SK-N-SH (cell line): Measurements from ENCODE around the gene INSYN2B. TPM values are rescaled to one million over a fixed set of nuclear protein-coding genes. Genes with fewer than 3 reads are reported as not detected.

Source experiments
- CTCF ChIA-PET: fragments of 300-600, 350-600 bp; formaldehyde crosslinking; extraction: SDS; loops from one replicate; lab custom pipeline; 2021; lab: Yijun Ruan, JAX
- POLR2A ChIA-PET: fragments of 350-600 bp; sonication (Branson Sonifier 250); formaldehyde crosslinking; extraction: SDS; loops from one replicate; lab custom pipeline; 2020; ENCODE audit warnings: antibody characterized with exemption, inconsistent platforms; lab: Yijun Ruan, JAX
- DNase-seq: peaks from one replicate; pipeline ENCODE4 v3.0.0; 2012
- H2AFZ ChIP-seq: fragments of 200-600 bp; sonication (generic); 2 replicates; pipeline ENCODE4 v1.8.1; 2016; ENCODE audit warnings: antibody characterized with exemption, mild to moderate bottlenecking, low read depth
- H3F3A ChIP-seq: fragments of 200-600 bp; sonication (generic); replicated peaks from 2 replicates; pipeline ENCODE3; 2016; ENCODE audit warnings: antibody characterized with exemption, mild to moderate bottlenecking; ENCODE audit not compliant: insufficient read depth
- H3K27ac ChIP-seq, 2 experiments: fragments of 200-500 bp in 1 of 2; fragments of 200-600 bp in 1 of 2; sonication (Bioruptor generic) in 1 of 2; sonication (generic), shearing (Covaris generic) in 1 of 2; 2 replicates each; pipeline versions ENCODE4 v1.5.1 to v1.6.1; 2014 to 2016; ENCODE audit warnings: low read depth in 2 of 2, inconsistent platforms in 1 of 2, low read length in 1 of 2, mild to moderate bottlenecking in 1 of 2, mixed read lengths in 1 of 2
- H3K27me3 ChIP-seq: fragments of 200-600 bp; sonication (generic), shearing (Covaris generic); 2 replicates; pipeline ENCODE4 v1.6.1; 2016; ENCODE audit warnings: mixed run types; ENCODE audit not compliant: insufficient read depth
- H3K36me3 ChIP-seq, 2 experiments: fragments of 200-500 bp in 1 of 2; fragments of 200-600 bp in 1 of 2; sonication (Bioruptor generic) in 1 of 2; sonication (generic) in 1 of 2; replicated peaks in 1 of 2; 2 replicates each; pipeline versions ENCODE3 to v1.5.1; 2014 to 2016; ENCODE audit warnings: low read length in 1 of 2, mild to moderate bottlenecking in 1 of 2; ENCODE audit not compliant: insufficient read depth in 2 of 2, control insufficient read depth in 1 of 2
- H3K4me1 ChIP-seq, 2 experiments: fragments of 200-500 bp in 1 of 2; fragments of 200-600 bp in 1 of 2; sonication (Bioruptor generic) in 1 of 2; sonication (generic), shearing (Covaris generic) in 1 of 2; 2 replicates each; pipeline versions ENCODE4 v1.5.1 to v1.6.1; 2014 to 2016; ENCODE audit warnings: low read depth in 1 of 2, low read length in 1 of 2, mixed run types in 1 of 2; ENCODE audit not compliant: insufficient read depth in 2 of 2, control insufficient read depth in 1 of 2
- H3K4me2 ChIP-seq: fragments of 200-600 bp; sonication (generic), shearing (Covaris generic); 2 replicates; pipeline ENCODE4 v1.6.1; 2017; ENCODE audit warnings: mixed run types
- H3K4me3 ChIP-seq, 2 experiments: fragments of 200-500 bp in 1 of 2; fragments of 200-600 bp in 1 of 2; sonication (Bioruptor generic) in 1 of 2; sonication (generic), shearing (Covaris generic) in 1 of 2; 2 replicates each; pipeline versions ENCODE4 v1.5.1 to v1.8.1; 2014 to 2016; ENCODE audit warnings: low read depth in 2 of 2, inconsistent platforms in 1 of 2, low read length in 1 of 2, mild to moderate bottlenecking in 1 of 2, mixed read lengths in 1 of 2, moderate library complexity in 1 of 2
- H3K79me2 ChIP-seq: fragments of 200-600 bp; sonication (generic); 2 replicates; pipeline ENCODE4 v1.8.1; 2017; ENCODE audit warnings: mild to moderate bottlenecking; ENCODE audit not compliant: insufficient read depth
- H3K9ac ChIP-seq: fragments of 200-600 bp; sonication (generic); 2 replicates; pipeline ENCODE4 v1.6.1; 2017; ENCODE audit warnings: mixed run types
- H3K9me2 ChIP-seq: fragments of 200-600 bp; sonication (generic); 2 replicates; pipeline ENCODE4 v1.6.1; 2017; ENCODE audit warnings: mixed run types
- H3K9me3 ChIP-seq: fragments of 200-600 bp; sonication (generic); 2 replicates; pipeline ENCODE4 v1.6.1; 2017; ENCODE audit warnings: mixed run types, mild to moderate bottlenecking, moderate library complexity
- H4K20me1 ChIP-seq: fragments of 200-600 bp; sonication (generic); 2 replicates; pipeline ENCODE4 v1.6.1; 2017; ENCODE audit warnings: mild to moderate bottlenecking, mixed run types; ENCODE audit not compliant: insufficient read depth
- CHD2 ChIP-seq: fragments of 150-350 bp; IDR thresholded peaks from 2 replicates; pipeline ENCODE4 v1.6.1; 2018; ENCODE audit warnings: low read length; ENCODE audit not compliant: partially characterized antibody
- EZH2phosphoT487 ChIP-seq: fragments of 200-600 bp; sonication (generic); IDR thresholded peaks from 2 replicates; pipeline ENCODE4 v1.6.1; 2017; ENCODE audit warnings: low read depth, mixed run types, mild to moderate bottlenecking, antibody characterized with exemption, moderate library complexity, borderline replicate concordance
- FOSL2 ChIP-seq: IDR thresholded peaks from 2 replicates; pipeline ENCODE4 v1.4.0; 2012; ENCODE audit warnings: low read depth, mild to moderate bottlenecking, moderate library complexity, borderline replicate concordance
- FOXJ3 ChIP-seq: sonication (generic); formaldehyde crosslinking; IDR thresholded peaks from 2 replicates; pipeline ENCODE4 v1.5.1; 2020; ENCODE audit warnings: mild to moderate bottlenecking, missing genetic modification reagents
- GABPA ChIP-seq: IDR thresholded peaks from 2 replicates; pipeline ENCODE4 v1.4.0; 2012; ENCODE audit warnings: low read depth, mild to moderate bottlenecking
- GATA2 ChIP-seq: sonication (generic); formaldehyde crosslinking; IDR thresholded peaks from 2 replicates; pipeline ENCODE4 v1.5.0; 2020; ENCODE audit warnings: mild to moderate bottlenecking, missing genetic modification reagents
- MEF2A ChIP-seq: IDR thresholded peaks from 2 replicates; pipeline ENCODE4 v1.4.0; 2012; ENCODE audit warnings: low read depth, borderline replicate concordance
- NRF1 ChIP-seq: IDR thresholded peaks from 2 replicates; pipeline ENCODE4 v1.6.1; 2012; ENCODE audit warnings: low read depth, mild to moderate bottlenecking, low read length
- POLR2AphosphoS5 ChIP-seq: IDR thresholded peaks from 2 replicates; pipeline ENCODE4 v1.6.1; 2012; ENCODE audit warnings: low read depth, low read length
- RCOR1 ChIP-seq: fragments of 150-350 bp; IDR thresholded peaks from 2 replicates; pipeline ENCODE4 v1.6.1; 2017; ENCODE audit warnings: antibody characterized with exemption, low read length
- RFX5 ChIP-seq: IDR thresholded peaks from 2 replicates; pipeline ENCODE4 v1.6.1; 2012; ENCODE audit warnings: mild to moderate bottlenecking, improper control_type of control experiment, low read length
- RXRA ChIP-seq: IDR thresholded peaks from 2 replicates; pipeline ENCODE4 v1.4.0; 2012; ENCODE audit warnings: low read depth, mild to moderate bottlenecking, borderline replicate concordance
- SIN3A ChIP-seq: IDR thresholded peaks from 2 replicates; pipeline ENCODE4 v1.6.1; 2012; ENCODE audit warnings: low read depth, mild to moderate bottlenecking, low read length, moderate library complexity, borderline replicate concordance
- SMC3 ChIP-seq: IDR thresholded peaks from 2 replicates; pipeline ENCODE4 v1.6.1; 2012; ENCODE audit warnings: low read depth, low read length, improper control_type of control experiment
- TAF1 ChIP-seq: IDR thresholded peaks from 2 replicates; pipeline ENCODE4 v1.6.1; 2012; ENCODE audit warnings: low read depth, mild to moderate bottlenecking, low read length, moderate library complexity, borderline replicate concordance
- TCF12 ChIP-seq: IDR thresholded peaks from 2 replicates; pipeline ENCODE4 v1.4.0; 2012
- TEAD4 ChIP-seq: IDR thresholded peaks from 2 replicates; pipeline ENCODE4 v1.4.0; 2012; ENCODE audit warnings: mild to moderate bottlenecking, borderline replicate concordance; ENCODE audit not compliant: insufficient read depth
- WGBS: methylation state at CpG from one replicate; pipeline ENCODE4 v1.1.6; 2017; ENCODE audit warnings: low lambda C conversion rate; 5-methylcytosine and 5-hydroxymethylcytosine counted together
- polyA plus RNA-seq, 3 experiments: library from polyadenylated mRNA; depleted of rRNA; stranded (reverse); fragments of >200 nt; gene quantifications; 2 replicates each; pipeline ENCODE4 v1.2.3, GENCODE V29; 2012
- TF ChIP-seq, protein P1 (sequence below): fragments of 150-350 bp; IDR thresholded peaks from 2 replicates; pipeline ENCODE4 v1.6.1; 2017; ENCODE audit warnings: antibody characterized with exemption, low read length, low read depth, borderline replicate concordance
- TF ChIP-seq, protein P2 (sequence below): IDR thresholded peaks from 2 replicates; pipeline ENCODE4 v1.4.0; 2012; ENCODE audit warnings: low read depth, borderline replicate concordance
- TF ChIP-seq, protein P3 (sequence below): IDR thresholded peaks from 2 replicates; pipeline ENCODE4 v1.4.0; 2012; ENCODE audit warnings: low read depth

INSYN2B gene
- polyA plus RNA-seq, 1 of the 3 experiments (the other 2 are of a cell fraction) = 9.2 TPM

DNA sequence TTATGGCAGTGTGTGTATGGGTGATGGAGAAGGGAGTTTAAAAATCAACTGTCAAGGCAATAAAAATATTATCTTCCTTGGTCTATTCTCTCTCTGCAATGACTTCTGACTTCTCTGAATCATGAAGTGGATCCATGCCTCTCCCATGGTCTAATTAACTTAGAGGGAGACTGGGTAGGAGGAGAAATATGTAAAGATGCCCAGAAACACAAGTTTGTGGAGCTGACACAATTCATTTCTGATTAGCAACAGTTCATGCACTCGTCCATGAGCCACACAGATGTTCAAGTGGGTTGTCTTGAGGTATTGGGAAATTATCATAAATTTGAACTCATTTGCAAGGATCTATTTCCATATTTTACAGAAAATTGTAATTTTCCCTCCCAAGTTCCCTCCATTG is 38.1 kb downstream of the INSYN2B start:
- no peak for DNase-seq
- CTCF ChIA-PET = interaction anchor here (0.7 to 8.0 kb wide), 3 partner anchors 12 to 48 kb away, joined by 3 to 45 read pairs (median 5); partner anchors contain the start of gene INSYN2B

DNA sequence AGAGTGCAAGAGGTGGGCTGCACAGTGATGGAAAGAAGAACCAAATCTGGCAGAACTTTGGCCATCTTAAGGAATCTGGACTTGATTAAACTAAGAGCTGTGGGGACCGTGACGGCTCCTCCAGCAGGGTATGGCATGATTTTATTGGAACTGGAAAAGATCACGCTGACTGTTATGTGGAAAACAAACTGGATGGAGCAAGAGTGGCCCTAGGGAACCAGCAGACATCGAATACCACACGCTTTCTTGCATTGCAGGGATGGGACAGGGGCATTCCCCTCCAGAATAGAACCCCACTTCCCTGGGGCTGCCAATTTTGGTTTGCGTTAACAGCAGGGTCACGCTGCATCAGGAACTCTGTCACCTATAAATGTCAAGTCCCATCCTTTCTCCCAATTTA is 38.8 kb downstream of the INSYN2B start:
- Histone ChIP-seq H3K9me2 (no peaks in the 10 kb centered on the region), H3K9ac (no peak overlapping the region), H3K9me3 (no peaks in the 10 kb centered on the region), H3F3A (peaks cover 11% of the 10 kb centered on the region), H3K4me2 (no peak overlapping the region), H3K27ac (no peak overlapping the region), H3K27me3 (no peaks in the 10 kb centered on the region), H2AFZ (no peak overlapping the region), H3K79me2 (peaks cover 80% of the 10 kb centered on the region), H3K36me3 (peaks cover 0 to 4% of the 10 kb centered on the region in 2 experiments), H4K20me1 (no peaks in the 10 kb centered on the region), H3K4me3 (no peak overlapping the region), H3K4me1 (peaks cover 2 to 14% of the 10 kb centered on the region in 2 experiments; a peak in 3 of 4 replicates)
- TF ChIP-seq RCOR1 (no peak), GATA2 (CRISPR knock-in tag) (no peak), RFX5 (no peak), TCF12 (no peak), SMC3 (no peak), MEF2A (no peak), SIN3A (no peak), TAF1 (no peak), TEAD4 (no peak), CHD2 (no peak), GABPA (no peak), POLR2AphosphoS5 (no peak), FOXJ3 (CRISPR knock-in tag) (no peak)
- TF ChIP-seq, protein P1, sequence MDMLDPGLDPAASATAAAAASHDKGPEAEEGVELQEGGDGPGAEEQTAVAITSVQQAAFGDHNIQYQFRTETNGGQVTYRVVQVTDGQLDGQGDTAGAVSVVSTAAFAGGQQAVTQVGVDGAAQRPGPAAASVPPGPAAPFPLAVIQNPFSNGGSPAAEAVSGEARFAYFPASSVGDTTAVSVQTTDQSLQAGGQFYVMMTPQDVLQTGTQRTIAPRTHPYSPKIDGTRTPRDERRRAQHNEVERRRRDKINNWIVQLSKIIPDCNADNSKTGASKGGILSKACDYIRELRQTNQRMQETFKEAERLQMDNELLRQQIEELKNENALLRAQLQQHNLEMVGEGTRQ = no peak
- POLR2A ChIA-PET = no interaction called here
- DNase-seq = no peak
- 87% methylated on average over 7 of the region's 7 CpGs for WGBS
- CTCF ChIA-PET = interaction anchor here (8.0 kb wide), 1 partner anchor 39 kb away, joined by 45 read pairs; the partner anchor contains the start of gene INSYN2B

More for the DNA sequence above, 38.1 kb downstream of the INSYN2B start:
- Histone ChIP-seq H3F3A (peaks cover 15% of the 10 kb centered on the region), H3K9me2 (no peaks in the 10 kb centered on the region), H3K4me2 (no peak overlapping the region), H3K27me3 (no peaks in the 10 kb centered on the region), H3K9me3 (no peaks in the 10 kb centered on the region), H3K9ac (no peak overlapping the region), H4K20me1 (no peaks in the 10 kb centered on the region), H2AFZ (no peak overlapping the region), H3K4me1 (peaks cover 2 to 19% of the 10 kb centered on the region in 2 experiments; a peak in 3 of 4 replicates)
- POLR2A ChIA-PET = no interaction called here
- TF ChIP-seq NRF1 (no peak), EZH2phosphoT487 (no peak), SMC3 (no peak), FOSL2 (no peak), RXRA (no peak), RCOR1 (no peak), TEAD4 (no peak), MEF2A (no peak)
- TF ChIP-seq, protein P2, sequence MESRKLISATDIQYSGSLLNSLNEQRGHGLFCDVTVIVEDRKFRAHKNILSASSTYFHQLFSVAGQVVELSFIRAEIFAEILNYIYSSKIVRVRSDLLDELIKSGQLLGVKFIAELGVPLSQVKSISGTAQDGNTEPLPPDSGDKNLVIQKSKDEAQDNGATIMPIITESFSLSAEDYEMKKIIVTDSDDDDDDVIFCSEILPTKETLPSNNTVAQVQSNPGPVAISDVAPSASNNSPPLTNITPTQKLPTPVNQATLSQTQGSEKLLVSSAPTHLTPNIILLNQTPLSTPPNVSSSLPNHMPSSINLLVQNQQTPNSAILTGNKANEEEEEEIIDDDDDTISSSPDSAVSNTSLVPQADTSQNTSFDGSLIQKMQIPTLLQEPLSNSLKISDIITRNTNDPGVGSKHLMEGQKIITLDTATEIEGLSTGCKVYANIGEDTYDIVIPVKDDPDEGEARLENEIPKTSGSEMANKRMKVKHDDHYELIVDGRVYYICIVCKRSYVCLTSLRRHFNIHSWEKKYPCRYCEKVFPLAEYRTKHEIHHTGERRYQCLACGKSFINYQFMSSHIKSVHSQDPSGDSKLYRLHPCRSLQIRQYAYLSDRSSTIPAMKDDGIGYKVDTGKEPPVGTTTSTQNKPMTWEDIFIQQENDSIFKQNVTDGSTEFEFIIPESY = no peak
- TF ChIP-seq, protein P3, sequence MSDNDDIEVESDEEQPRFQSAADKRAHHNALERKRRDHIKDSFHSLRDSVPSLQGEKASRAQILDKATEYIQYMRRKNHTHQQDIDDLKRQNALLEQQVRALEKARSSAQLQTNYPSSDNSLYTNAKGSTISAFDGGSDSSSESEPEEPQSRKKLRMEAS = no peak
- TF ChIP-seq, all 33 proteins: peak for 0
- peaks cover 80% of the 10 kb centered on the region for H3K79me2 ChIP-seq
- H3K36me3 ChIP-seq = peaks cover 0 to 4% of the 10 kb centered on the region in 2 experiments
- no peak overlapping the region for H3K4me3 ChIP-seq
- H3K27ac ChIP-seq = no peak overlapping the region
- WGBS = 50% methylated on average over 1 of the region's 1 CpG
